CD4-positive, alpha-beta T cell treated with Interleukin-10 for 1 hour (primary cell): ENCODE data around the gene SYNGAP1.
"Not testable (repeated sequence)": the region's sequence is repeated elsewhere in the genome, so short reads cannot be mapped to it uniquely, and the experiment has no call there.

Experiments
- DNase-seq: peaks from one replicate; pipeline ENCODE4 v3.0.0-alpha.2; 2020

SYNGAP1 gene

DNA sequence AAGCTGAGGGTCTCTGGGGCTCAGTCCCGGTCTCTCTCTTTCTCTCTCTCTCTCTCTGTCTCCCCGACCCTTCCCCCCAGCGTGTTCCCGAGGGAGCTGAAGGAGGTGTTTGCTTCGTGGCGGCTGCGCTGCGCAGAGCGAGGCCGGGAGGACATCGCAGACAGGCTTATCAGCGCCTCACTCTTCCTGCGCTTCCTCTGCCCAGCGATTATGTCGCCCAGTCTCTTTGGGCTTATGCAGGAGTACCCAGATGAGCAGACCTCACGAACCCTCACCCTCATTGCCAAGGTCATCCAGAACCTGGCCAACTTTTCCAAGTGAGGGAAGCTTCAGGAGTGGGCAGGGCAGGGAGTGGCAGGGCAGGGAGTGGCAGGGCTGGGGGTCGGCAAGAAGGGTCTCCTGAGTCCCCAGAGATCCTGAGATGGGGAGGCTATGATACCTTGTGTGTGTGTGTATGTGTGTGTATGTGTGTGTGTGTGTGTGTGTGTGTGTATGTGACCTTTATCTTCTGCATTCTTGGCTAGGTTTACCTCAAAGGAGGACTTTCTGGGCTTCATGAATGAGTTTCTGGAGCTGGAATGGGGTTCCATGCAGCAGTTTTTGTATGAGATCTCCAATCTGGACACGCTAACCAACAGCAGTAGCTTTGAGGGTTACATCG lies 20.9 kb downstream of the SYNGAP1 start:
- DNase-seq, result no peak

DNA sequence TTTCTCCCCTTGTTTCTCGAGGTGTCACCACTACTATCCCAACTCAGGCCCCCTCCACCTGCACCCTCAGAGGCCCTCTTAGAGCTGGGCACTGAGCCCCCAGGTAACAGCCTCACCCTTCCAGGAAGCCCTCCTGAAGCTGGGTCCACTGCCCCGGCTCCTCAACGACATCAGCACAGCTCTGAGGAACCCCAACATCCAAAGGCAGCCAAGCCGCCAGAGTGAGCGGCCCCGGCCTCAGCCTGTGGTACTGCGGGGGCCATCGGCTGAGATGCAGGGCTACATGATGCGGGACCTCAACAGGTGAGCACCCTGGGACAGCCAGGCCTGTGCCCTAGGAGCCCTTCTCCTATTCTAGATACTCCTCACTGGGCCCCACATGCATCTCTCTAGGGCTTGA lies 21.6 kb downstream of the SYNGAP1 start:
- no peak for DNase-seq

DNA sequence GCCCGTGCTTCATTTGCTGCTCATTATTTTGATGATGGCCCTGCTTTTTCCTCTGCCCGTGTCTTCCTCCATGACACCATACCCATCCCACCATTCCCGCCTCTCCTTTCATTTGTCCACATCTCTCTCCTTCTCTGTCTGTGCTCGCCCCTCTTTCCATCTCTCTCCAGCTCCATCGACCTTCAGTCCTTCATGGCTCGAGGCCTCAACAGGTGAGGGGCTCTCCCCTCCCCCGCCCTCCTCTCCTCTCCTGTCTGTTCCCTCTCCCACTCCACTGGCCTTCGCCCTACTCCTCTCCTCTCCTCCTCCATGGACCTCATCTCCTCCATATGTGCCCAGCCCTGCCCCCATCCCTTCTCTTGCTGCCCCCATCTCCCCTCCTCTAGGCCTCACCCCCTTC lies 22.4 kb downstream of the SYNGAP1 start:
- DNase-seq, result no peak

DNA sequence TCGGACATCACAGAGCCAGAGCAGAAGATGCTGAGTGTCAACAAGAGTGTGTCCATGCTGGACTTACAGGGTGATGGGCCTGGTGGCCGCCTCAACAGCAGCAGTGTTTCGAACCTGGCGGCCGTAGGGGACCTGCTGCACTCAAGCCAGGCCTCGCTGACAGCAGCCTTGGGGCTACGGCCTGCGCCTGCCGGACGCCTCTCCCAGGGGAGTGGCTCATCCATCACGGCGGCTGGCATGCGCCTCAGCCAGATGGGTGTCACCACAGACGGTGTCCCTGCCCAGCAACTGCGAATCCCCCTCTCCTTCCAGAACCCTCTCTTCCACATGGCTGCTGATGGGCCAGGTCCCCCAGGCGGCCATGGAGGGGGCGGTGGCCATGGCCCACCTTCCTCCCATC lies 23.2 kb downstream of the SYNGAP1 start:
- DNase-seq, result no peak

DNA sequence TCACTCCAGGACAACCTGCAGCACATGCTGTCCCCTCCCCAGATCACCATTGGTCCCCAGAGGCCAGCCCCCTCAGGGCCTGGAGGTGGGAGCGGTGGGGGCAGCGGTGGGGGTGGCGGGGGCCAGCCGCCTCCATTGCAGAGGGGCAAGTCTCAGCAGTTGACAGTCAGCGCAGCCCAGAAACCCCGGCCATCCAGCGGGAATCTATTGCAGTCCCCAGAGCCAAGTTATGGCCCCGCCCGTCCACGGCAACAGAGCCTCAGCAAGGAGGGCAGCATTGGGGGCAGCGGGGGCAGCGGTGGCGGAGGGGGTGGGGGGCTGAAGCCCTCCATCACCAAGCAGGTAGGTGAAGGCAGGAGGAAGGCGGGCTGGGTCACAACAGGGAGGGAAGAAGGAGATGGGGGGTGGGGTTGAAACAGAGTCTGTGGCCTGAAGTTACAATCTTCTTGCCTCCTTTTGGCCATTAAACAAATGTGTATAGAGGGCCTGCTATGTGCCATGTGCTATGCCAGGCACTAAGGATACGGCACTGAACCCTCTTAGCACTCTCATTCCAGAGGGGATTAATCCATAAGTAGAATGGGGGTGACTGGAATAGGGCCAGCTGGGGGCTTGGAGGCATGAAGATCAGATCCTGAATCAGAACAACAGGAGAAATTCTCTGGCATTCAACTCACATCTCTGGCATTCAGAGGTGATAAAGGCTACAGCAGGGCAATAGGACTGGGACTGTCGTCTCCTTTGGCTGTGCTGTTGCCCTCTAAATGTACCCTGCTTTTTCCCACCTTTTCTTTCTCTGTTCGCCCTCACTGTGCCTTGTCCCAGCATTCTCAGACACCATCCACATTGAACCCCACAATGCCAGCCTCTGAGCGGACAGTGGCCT lies 24.0 kb downstream of the SYNGAP1 start:
- DNase-seq, result no peak

DNA sequence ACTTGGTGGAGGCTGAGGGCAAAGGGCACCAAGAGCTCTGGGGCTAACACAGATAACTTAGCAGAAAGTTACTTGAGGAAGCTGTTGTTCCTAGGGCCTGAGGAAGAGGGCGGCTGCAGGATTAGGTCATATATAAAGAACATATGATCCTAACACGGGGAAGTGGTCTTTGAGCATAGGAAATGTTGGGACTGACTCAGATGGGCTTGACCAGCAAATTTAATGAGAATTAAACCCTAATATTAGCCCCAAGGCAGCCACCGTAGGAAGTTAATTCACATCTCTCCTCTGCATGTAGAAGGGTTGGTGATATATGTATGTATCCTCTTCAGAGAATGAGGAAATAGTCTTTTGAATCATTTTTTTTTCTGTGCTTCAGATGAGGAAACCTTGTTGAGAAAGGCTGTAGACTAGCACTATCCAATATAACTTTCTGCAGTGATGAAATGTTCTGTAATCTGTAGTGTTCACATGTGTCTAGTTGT lies 25.3 kb downstream of the SYNGAP1 start:
- DNase-seq, result no peak

- DNase-seq, result no peak
Observed at GRCh38 chr6:33446356-33446755, 26.5 kb downstream of the SYNGAP1 start.

DNA sequence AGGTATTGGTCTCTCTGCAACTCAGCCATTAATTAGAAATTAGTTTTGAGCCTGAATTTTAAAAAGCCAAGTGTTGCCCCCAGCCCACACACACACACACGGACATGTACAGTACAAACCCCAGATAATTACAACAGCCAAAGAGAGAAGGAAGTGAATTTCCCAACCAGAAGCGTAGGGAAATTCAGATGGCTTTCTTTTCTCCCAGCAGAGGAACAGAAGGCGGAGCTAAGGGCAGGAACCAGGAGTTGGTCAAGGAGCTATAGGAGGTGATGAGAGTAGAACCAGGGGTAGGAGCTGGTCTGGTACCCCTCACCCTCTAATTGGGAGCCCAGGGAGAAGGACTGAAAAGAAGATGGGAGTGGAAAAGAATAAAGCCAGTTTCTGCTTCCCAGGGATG lies 30.6 kb downstream of the SYNGAP1 start:
- no peak for DNase-seq

- DNase-seq, result no peak
Observed at GRCh38 chr6:33451606-33452005, 31.7 kb downstream of the SYNGAP1 start.

GRCh38 chr6:33452496-33452895 lies 32.6 kb downstream of the SYNGAP1 start:
- DNase-seq, result no peak

GRCh38 chr6:33453393-33454008 lies 33.6 kb downstream of the SYNGAP1 start:
- DNase-seq, result peak; percentile 18

DNA sequence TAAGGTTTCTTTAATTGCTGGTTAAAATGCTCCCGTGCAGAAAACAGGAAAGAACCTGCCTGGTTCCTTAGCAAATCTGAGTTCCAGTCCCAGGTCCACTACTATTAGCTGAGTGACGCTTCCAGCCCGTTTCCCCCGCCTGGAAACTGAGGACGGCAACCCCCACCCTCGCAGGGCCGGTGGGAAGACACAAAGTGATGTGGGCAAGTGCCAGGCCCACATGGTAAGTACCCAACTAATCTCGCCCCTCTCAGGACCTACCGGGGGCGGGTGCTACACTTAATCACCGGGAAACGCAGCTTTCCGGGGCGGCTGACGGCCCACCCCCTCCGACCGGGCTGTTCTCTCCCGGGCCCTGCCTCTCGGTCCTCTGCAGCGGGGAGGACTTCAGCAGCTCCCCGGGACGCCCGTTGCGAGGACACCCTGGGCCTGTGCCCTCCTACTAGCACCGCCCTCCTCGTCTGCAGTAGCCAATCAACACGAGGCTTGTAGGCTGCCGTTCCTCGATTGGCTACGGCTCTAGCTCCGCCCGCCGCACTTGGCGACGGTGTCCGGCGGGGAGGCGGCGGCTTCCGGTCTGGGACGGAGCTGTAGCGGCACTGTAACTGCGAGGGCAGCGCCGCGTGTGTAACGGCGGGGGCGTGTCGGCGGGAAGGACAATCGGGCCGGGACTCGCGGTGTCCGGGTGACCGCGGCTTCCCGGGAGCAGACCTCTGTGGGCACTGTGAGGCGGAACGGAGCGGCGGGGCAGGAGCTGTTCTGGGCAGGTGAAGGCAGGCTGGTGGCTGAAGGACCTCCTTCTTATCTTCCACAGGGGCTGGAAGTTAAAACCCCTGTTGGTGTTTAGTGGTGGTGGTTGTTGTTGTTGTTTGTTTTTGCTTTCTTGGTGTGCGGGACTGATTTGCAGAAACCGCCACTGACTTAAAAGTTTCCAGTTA lies 34.4 kb downstream of the SYNGAP1 start, which contains the start of gene ZBTB9:
Gene ZBTB9 (plus strand): TSS at position 568 of the 938 bp plus-strand sequence. CDS start 525 bp downstream, outside the sequence.
- DNase-seq, result peak; percentile 97

DNA sequence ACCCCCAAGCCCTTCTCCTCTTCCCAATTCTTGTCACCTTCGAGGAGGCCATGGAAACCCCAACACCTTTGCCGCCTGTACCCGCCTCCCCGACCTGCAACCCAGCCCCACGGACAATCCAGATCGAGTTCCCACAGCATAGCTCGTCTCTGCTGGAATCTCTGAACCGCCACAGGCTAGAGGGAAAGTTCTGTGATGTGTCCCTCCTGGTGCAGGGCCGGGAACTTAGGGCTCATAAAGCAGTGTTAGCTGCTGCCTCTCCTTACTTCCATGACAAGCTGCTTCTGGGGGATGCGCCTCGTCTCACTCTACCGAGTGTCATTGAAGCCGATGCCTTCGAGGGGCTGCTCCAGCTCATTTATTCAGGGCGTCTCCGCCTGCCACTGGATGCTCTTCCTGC lies 35.2 kb downstream of the SYNGAP1 start:
- DNase-seq, result no peak

GRCh38 chr6:33456156-33456555 lies 36.3 kb downstream of the SYNGAP1 start:
- no peak for DNase-seq

GRCh38 chr6:33458676-33459075 lies 38.8 kb downstream of the SYNGAP1 start:
- no peak for DNase-seq

DNA sequence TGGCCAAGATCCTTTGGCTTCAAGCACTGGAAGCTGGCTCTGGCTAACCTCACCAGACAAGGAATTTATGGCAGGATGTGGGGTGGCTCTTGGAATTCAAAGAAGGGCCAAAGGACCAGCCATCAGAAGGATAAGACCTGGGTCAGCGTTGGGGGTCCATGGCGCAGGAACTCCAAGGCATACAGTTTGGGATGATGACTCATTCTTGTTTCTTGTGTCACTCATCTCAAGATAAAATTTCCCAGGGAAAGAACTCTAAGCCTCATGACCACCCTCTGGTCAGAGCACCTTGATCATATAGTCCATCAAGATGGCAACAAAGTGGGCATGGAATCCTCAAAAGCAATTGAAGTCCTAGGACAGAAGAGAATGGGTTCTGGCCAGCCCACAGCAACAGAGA lies 39.4 kb downstream of the SYNGAP1 start:
- no peak for DNase-seq

- no peak for DNase-seq
Observed at GRCh38 chr6:33466075-33466735, 46.3 kb downstream of the SYNGAP1 start.

GRCh38 chr6:33467091-33467490 lies 47.2 kb downstream of the SYNGAP1 start:
- no peak for DNase-seq

GRCh38 chr6:33469661-33470060 lies 49.8 kb downstream of the SYNGAP1 start:
- no peak for DNase-seq

DNA sequence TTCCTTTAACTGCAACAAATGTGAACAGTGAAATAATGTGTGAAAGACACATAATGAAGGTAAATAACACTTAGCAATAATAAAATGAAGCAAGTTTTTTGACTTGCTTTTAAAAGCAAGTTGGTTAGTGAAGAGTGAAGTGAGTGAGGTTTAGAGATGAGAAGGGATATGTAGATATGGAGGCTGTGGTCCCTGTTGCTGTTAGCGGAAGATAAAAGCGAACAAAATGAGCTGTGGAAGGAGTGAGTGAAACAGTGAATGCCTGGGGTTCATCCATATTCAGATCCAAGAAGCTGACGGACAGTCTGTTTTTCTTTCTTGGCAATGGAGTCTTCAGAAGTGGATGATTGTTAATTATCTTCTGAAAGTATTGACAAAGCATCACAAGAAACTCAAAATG lies 58.0 kb downstream of the SYNGAP1 start:
- DNase-seq, result no peak

GRCh38 chr6:33481192-33481591 lies 61.3 kb downstream of the SYNGAP1 start:
- DNase-seq, result peak; percentile 4

- not testable (repeated sequence) for DNase-seq
Observed at GRCh38 chr6:33482620-33483019, 62.8 kb downstream of the SYNGAP1 start.
